Measurements from ENCODE around the gene PTGDS. TPM values are rescaled to one million over a fixed set of nuclear protein-coding genes. Genes with fewer than 3 reads are reported as not detected.

PTGDS gene
- total RNA-seq (2022), result 1.1 and 1.8 TPM in 2 replicates
- Bru-seq, nascent RNA, result not detected
- percentile 34 among the genes with signal in this experiment for BruChase-seq, experiment 1, labeled RNA remaining after a 6-hour chase
- BruChase-seq, experiment 2, labeled RNA remaining after a 2-hour chase, result percentile 29 among the genes with signal in this experiment
- long read RNA-seq, result 0 reads

- H3K27me3 Mint-ChIP-seq (ENCODE audit: insufficient read depth, unreplicated experiment), result no peaks in the 10 kb centered on the region
- ChIA-PET CTCF (no interaction called here), POLR2A (no interaction called here)
- no peak for TF ChIP-seq CTCF (IDR thresholded peaks at IDR 0.05; ENCODE audit: unreplicated experiment)
- intact Hi-C loops (cut with micrococcal nuclease), result no loop called here
- no TSS peak for BruUV-seq (replicated peaks)
- DNase-seq (ENCODE audit: unreplicated experiment), result no peak
- no peaks in the 10 kb centered on the region for H3K36me3 Mint-ChIP-seq (ENCODE audit: insufficient read depth, unreplicated experiment)
- no peak within 1 kb of the TSS for H3K4me3 Mint-ChIP-seq (ENCODE audit: unreplicated experiment)
- no peaks in the 10 kb centered on the region for H3K9me3 Mint-ChIP-seq (ENCODE audit: unreplicated experiment)
- no peak within 1 kb of the TSS for H3K27ac Mint-ChIP-seq (ENCODE audit: low read depth, unreplicated experiment)
- peaks cover 7% of the 10 kb centered on the region for H3K4me1 Mint-ChIP-seq (ENCODE audit: insufficient read depth, unreplicated experiment)
Measured at GRCh38 chr9:136977223-136977622, at the start of gene PTGDS. PTGDS (plus strand) TSS chr9:136977504; CDS start chr9:136977579, 75 bp downstream.

GRCh38 chr9:136928591-136928990, 48.7 kb upstream of the PTGDS start:
- Mint-ChIP-seq H3K36me3 (ENCODE audit: insufficient read depth, unreplicated experiment) (peaks cover 29% of the 10 kb centered on the region), H3K9me3 (ENCODE audit: unreplicated experiment) (no peaks in the 10 kb centered on the region), H3K27ac (ENCODE audit: low read depth, unreplicated experiment) (peak overlapping the region; percentile 3), H3K4me3 (ENCODE audit: unreplicated experiment) (no peak overlapping the region), H3K27me3 (ENCODE audit: insufficient read depth, unreplicated experiment) (no peaks in the 10 kb centered on the region), H3K4me1 (ENCODE audit: insufficient read depth, unreplicated experiment) (peaks cover 17% of the 10 kb centered on the region)
- CTCF ChIA-PET, result interaction anchor here (0.9 kb wide), 1 partner anchor 15 kb away, joined by 3 read pairs; no protein-coding TSS in a partner anchor
- POLR2A ChIA-PET, result interaction anchor here (0.6 kb wide), 1 partner anchor 30 kb away, joined by 3 read pairs; no protein-coding TSS in a partner anchor
- intact Hi-C loops (cut with micrococcal nuclease), result no loop called here
- no TSS peak for BruUV-seq (replicated peaks)
- TF ChIP-seq CTCF (IDR thresholded peaks at IDR 0.05; ENCODE audit: unreplicated experiment), result no peak
- DNase-seq (ENCODE audit: unreplicated experiment), result no peak

- Mint-ChIP-seq H3K4me3 (ENCODE audit: unreplicated experiment) (no peak overlapping the region), H3K27me3 (ENCODE audit: insufficient read depth, unreplicated experiment) (no peaks in the 10 kb centered on the region), H3K4me1 (ENCODE audit: insufficient read depth, unreplicated experiment) (peaks cover 17% of the 10 kb centered on the region), H3K36me3 (ENCODE audit: insufficient read depth, unreplicated experiment) (peaks cover 16% of the 10 kb centered on the region), H3K27ac (ENCODE audit: low read depth, unreplicated experiment) (no peak overlapping the region), H3K9me3 (ENCODE audit: unreplicated experiment) (no peaks in the 10 kb centered on the region)
- BruUV-seq (replicated peaks), result no TSS peak
- TF ChIP-seq CTCF (IDR thresholded peaks at IDR 0.05; ENCODE audit: unreplicated experiment), result no peak
- no peak for DNase-seq (ENCODE audit: unreplicated experiment)
- POLR2A ChIA-PET, result interaction anchor here (0.6 kb wide), 1 partner anchor 205 kb away, joined by 3 read pairs; no protein-coding TSS in a partner anchor
- CTCF ChIA-PET, result interaction anchor here (1.0 kb wide), 1 partner anchor 17 kb away, joined by 3 read pairs; no protein-coding TSS in a partner anchor
- intact Hi-C loops (cut with micrococcal nuclease), result no loop called here
Measured at GRCh38 chr9:136930014-136930413, 47.3 kb upstream of the PTGDS start.

GRCh38 chr9:136931611-136932130, 45.6 kb upstream of the PTGDS start:
- ChIA-PET CTCF (interaction anchor here (1.5 kb wide), 1 partner anchor 103 kb away, joined by 3 read pairs; no protein-coding TSS in a partner anchor), POLR2A (no interaction called here)
- Mint-ChIP-seq H3K9me3 (ENCODE audit: unreplicated experiment) (no peaks in the 10 kb centered on the region), H3K4me3 (ENCODE audit: unreplicated experiment) (no peak overlapping the region), H3K4me1 (ENCODE audit: insufficient read depth, unreplicated experiment) (peaks cover 17% of the 10 kb centered on the region), H3K27me3 (ENCODE audit: insufficient read depth, unreplicated experiment) (no peaks in the 10 kb centered on the region), H3K27ac (ENCODE audit: low read depth, unreplicated experiment) (peak overlapping the region; percentile 67), H3K36me3 (ENCODE audit: insufficient read depth, unreplicated experiment) (peaks cover 13% of the 10 kb centered on the region)
- no TSS peak for BruUV-seq (replicated peaks)
- no peak for DNase-seq (ENCODE audit: unreplicated experiment)
- intact Hi-C loops (cut with micrococcal nuclease), result no loop called here
- no peak for TF ChIP-seq CTCF (IDR thresholded peaks at IDR 0.05; ENCODE audit: unreplicated experiment)
